ENCODE results near the gene MME.

Gene MME

GRCh38 chr3:155103686-155104085 is 23.6 kb downstream of the MME start:
- DNase-seq (ENCODE audit: low spot score): no peak
- no peak overlapping the region for H2BK12ac ChIP-seq (ENCODE audit: low read length)
- H3K9me3 ChIP-seq (replicated peaks in 1 of 2; ENCODE audit: control insufficient read depth in 2 of 2, insufficient read depth in 1 of 2, low read depth in 1 of 2, low read length in 2 of 2): no peaks in the 10 kb centered on the region
- H2AFZ ChIP-seq (ENCODE audit: low read length): no peak overlapping the region
- no peak overlapping the region for H3K4ac ChIP-seq (ENCODE audit: low read length)
- WGBS, 2 donors (ENCODE audit: extremely low coverage in 2 of 2, insufficient read length in 2 of 2, insufficient replicate concordance in 1 of 2): 100% methylated on average over 1 of the region's 2 CpGs
- no peak overlapping the region for H2AK5ac ChIP-seq (ENCODE audit: low read depth, low read length)
- H3K27me3 ChIP-seq (ENCODE audit: control insufficient read depth in 3 of 3, insufficient read depth in 3 of 3, low read depth in 1 of 3, low read length in 3 of 3): peaks cover 0 to 11% (median 0%) of the 10 kb centered on the region in 3 experiments
- no peaks in the 10 kb centered on the region for H3K36me3 ChIP-seq (replicated peaks in 1 of 2; ENCODE audit: control insufficient read depth in 2 of 2, insufficient read depth in 2 of 2, low read length in 2 of 2)
- H4K8ac ChIP-seq (ENCODE audit: low read depth, low read length): no peak overlapping the region
- H3K23ac ChIP-seq (ENCODE audit: low read depth, low read length, poor library complexity): no peak overlapping the region
- H4K91ac ChIP-seq (ENCODE audit: low read depth, low read length, poor library complexity): no peak overlapping the region
- no peak overlapping the region for H3K14ac ChIP-seq (ENCODE audit: low read length)
- no peak overlapping the region for H2BK5ac ChIP-seq (ENCODE audit: low read length)
- no peak overlapping the region for H3K27ac ChIP-seq (replicated peaks; ENCODE audit: low read length)
- H3K9ac ChIP-seq (ENCODE audit: low read depth, low read length, poor library complexity): no peak overlapping the region
- H2BK120ac ChIP-seq (ENCODE audit: low read depth, low read length): no peak overlapping the region
- H3K18ac ChIP-seq (ENCODE audit: low read length): no peak overlapping the region
- no peaks in the 10 kb centered on the region for H3K79me1 ChIP-seq (ENCODE audit: low read depth, low read length)
- H3K4me3 ChIP-seq (ENCODE audit: low read length in 2 of 2): no peak overlapping the region
- H3K4me2 ChIP-seq (ENCODE audit: insufficient read depth, low read length, poor library complexity, severe bottlenecking): no peak overlapping the region
- H2BK15ac ChIP-seq (ENCODE audit: low read length): no peak overlapping the region
- H3K4me1 ChIP-seq (ENCODE audit: control insufficient read depth in 2 of 2, insufficient read depth in 1 of 2, low read depth in 1 of 2, low read length in 2 of 2): no peaks in the 10 kb centered on the region

GRCh38 chr3:155106119-155106518 is 26.0 kb downstream of the MME start:
- Histone ChIP-seq H3K18ac (ENCODE audit: low read length) (no peak overlapping the region), H3K9me3 (replicated peaks in 1 of 2; ENCODE audit: control insufficient read depth in 2 of 2, insufficient read depth in 1 of 2, low read depth in 1 of 2, low read length in 2 of 2) (no peaks in the 10 kb centered on the region), H3K27me3 (ENCODE audit: control insufficient read depth in 3 of 3, insufficient read depth in 3 of 3, low read depth in 1 of 3, low read length in 3 of 3) (peaks cover 0 to 11% (median 0%) of the 10 kb centered on the region in 3 experiments), H2BK12ac (ENCODE audit: low read length) (no peak overlapping the region), H2AK5ac (ENCODE audit: low read depth, low read length) (no peak overlapping the region), H3K4me2 (ENCODE audit: insufficient read depth, low read length, poor library complexity, severe bottlenecking) (no peak overlapping the region), H3K9ac (ENCODE audit: low read depth, low read length, poor library complexity) (no peak overlapping the region), H3K79me1 (ENCODE audit: low read depth, low read length) (no peaks in the 10 kb centered on the region), H3K14ac (ENCODE audit: low read length) (no peak overlapping the region), H3K27ac (replicated peaks; ENCODE audit: low read length) (no peak overlapping the region), H2BK15ac (ENCODE audit: low read length) (no peak overlapping the region), H4K91ac (ENCODE audit: low read depth, low read length, poor library complexity) (no peak overlapping the region), H3K4me1 (ENCODE audit: control insufficient read depth in 2 of 2, insufficient read depth in 1 of 2, low read depth in 1 of 2, low read length in 2 of 2) (no peaks in the 10 kb centered on the region), H3K4me3 (ENCODE audit: low read length in 2 of 2) (no peak overlapping the region), H3K4ac (ENCODE audit: low read length) (no peak overlapping the region), H3K23ac (ENCODE audit: low read depth, low read length, poor library complexity) (no peak overlapping the region), H4K8ac (ENCODE audit: low read depth, low read length) (no peak overlapping the region), H2AFZ (ENCODE audit: low read length) (no peak overlapping the region), H2BK120ac (ENCODE audit: low read depth, low read length) (no peak overlapping the region), H3K36me3 (replicated peaks in 1 of 2; ENCODE audit: control insufficient read depth in 2 of 2, insufficient read depth in 2 of 2, low read length in 2 of 2) (no peaks in the 10 kb centered on the region), H2BK5ac (ENCODE audit: low read length) (no peak overlapping the region)
- no peak for DNase-seq (ENCODE audit: low spot score)
- WGBS, 2 donors (ENCODE audit: extremely low coverage in 2 of 2, insufficient read length in 2 of 2, insufficient replicate concordance in 1 of 2): no CpG with 5 or more reads among the region's 2 CpGs

DNA sequence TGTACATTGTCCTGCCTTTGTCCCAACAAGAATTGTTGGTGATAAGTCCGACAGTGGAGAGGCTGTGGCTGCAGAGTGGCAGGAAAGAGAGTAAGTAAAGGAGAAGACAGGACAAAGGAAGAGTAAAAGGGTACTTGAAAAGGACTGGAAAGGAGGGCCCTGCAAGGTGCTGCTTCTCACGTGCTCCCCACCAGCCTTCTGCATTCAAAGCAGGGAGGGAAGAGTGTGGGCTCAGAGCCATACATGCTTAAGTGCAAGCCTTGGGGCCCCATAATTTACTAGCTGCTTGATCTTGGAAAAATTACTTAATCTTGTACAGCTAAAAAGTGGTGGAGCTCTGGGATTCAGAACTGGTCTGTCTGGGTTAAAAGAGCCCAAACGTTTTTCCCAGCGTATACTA is 29.9 kb downstream of the MME start:
- H4K91ac ChIP-seq (ENCODE audit: low read depth, low read length, poor library complexity): no peak overlapping the region
- H3K14ac ChIP-seq (ENCODE audit: low read length): no peak overlapping the region
- no CpG with 5 or more reads among the region's 4 CpGs for WGBS, 2 donors (ENCODE audit: extremely low coverage in 2 of 2, insufficient read length in 2 of 2, insufficient replicate concordance in 1 of 2)
- no peak overlapping the region for H2BK5ac ChIP-seq (ENCODE audit: low read length)
- no peak overlapping the region for H4K8ac ChIP-seq (ENCODE audit: low read depth, low read length)
- no peak overlapping the region for H2BK15ac ChIP-seq (ENCODE audit: low read length)
- H3K36me3 ChIP-seq (replicated peaks in 1 of 2; ENCODE audit: control insufficient read depth in 2 of 2, insufficient read depth in 2 of 2, low read length in 2 of 2): no peaks in the 10 kb centered on the region
- no peak overlapping the region for H3K23ac ChIP-seq (ENCODE audit: low read depth, low read length, poor library complexity)
- no peak overlapping the region for H2BK12ac ChIP-seq (ENCODE audit: low read length)
- no peak overlapping the region for H3K18ac ChIP-seq (ENCODE audit: low read length)
- H3K9ac ChIP-seq (ENCODE audit: low read depth, low read length, poor library complexity): no peak overlapping the region
- H2AFZ ChIP-seq (ENCODE audit: low read length): no peak overlapping the region
- no peak overlapping the region for H3K4me3 ChIP-seq (ENCODE audit: low read length in 2 of 2)
- no peaks in the 10 kb centered on the region for H3K27me3 ChIP-seq (ENCODE audit: control insufficient read depth in 3 of 3, insufficient read depth in 3 of 3, low read depth in 1 of 3, low read length in 3 of 3)
- no peak overlapping the region for H3K4ac ChIP-seq (ENCODE audit: low read length)
- no peak overlapping the region for H2AK5ac ChIP-seq (ENCODE audit: low read depth, low read length)
- H3K4me1 ChIP-seq (ENCODE audit: control insufficient read depth in 2 of 2, insufficient read depth in 1 of 2, low read depth in 1 of 2, low read length in 2 of 2): no peaks in the 10 kb centered on the region
- H3K9me3 ChIP-seq (replicated peaks in 1 of 2; ENCODE audit: control insufficient read depth in 2 of 2, insufficient read depth in 1 of 2, low read depth in 1 of 2, low read length in 2 of 2): no peaks in the 10 kb centered on the region
- H2BK120ac ChIP-seq (ENCODE audit: low read depth, low read length): no peak overlapping the region
- H3K79me1 ChIP-seq (ENCODE audit: low read depth, low read length): no peaks in the 10 kb centered on the region
- no peak overlapping the region for H3K27ac ChIP-seq (replicated peaks; ENCODE audit: low read length)
- no peak overlapping the region for H3K4me2 ChIP-seq (ENCODE audit: insufficient read depth, low read length, poor library complexity, severe bottlenecking)
- DNase-seq (ENCODE audit: low spot score): no peak

GRCh38 chr3:155110996-155111901 is 31.1 kb downstream of the MME start:
- H2BK5ac ChIP-seq (ENCODE audit: low read length): no peak overlapping the region
- no peaks in the 10 kb centered on the region for H3K79me1 ChIP-seq (ENCODE audit: low read depth, low read length)
- no peak overlapping the region for H3K14ac ChIP-seq (ENCODE audit: low read length)

More at GRCh38 chr3:155110996-155111901, 31.1 kb downstream of the MME start:
- no peak overlapping the region for H3K4me2 ChIP-seq (ENCODE audit: insufficient read depth, low read length, poor library complexity, severe bottlenecking)
- no peak for DNase-seq (ENCODE audit: low spot score)
- H2AK5ac ChIP-seq (ENCODE audit: low read depth, low read length): no peak overlapping the region
- H3K27me3 ChIP-seq (ENCODE audit: control insufficient read depth in 3 of 3, insufficient read depth in 3 of 3, low read depth in 1 of 3, low read length in 3 of 3): no peaks in the 10 kb centered on the region
- no peaks in the 10 kb centered on the region for H3K4me1 ChIP-seq (ENCODE audit: control insufficient read depth in 2 of 2, insufficient read depth in 1 of 2, low read depth in 1 of 2, low read length in 2 of 2)
- H3K27ac ChIP-seq (replicated peaks; ENCODE audit: low read length): no peak overlapping the region
- no peak overlapping the region for H2BK15ac ChIP-seq (ENCODE audit: low read length)
- no peak overlapping the region for H3K23ac ChIP-seq (ENCODE audit: low read depth, low read length, poor library complexity)
- no peak overlapping the region for H4K8ac ChIP-seq (ENCODE audit: low read depth, low read length)
- H2AFZ ChIP-seq (ENCODE audit: low read length): no peak overlapping the region
- H2BK120ac ChIP-seq (ENCODE audit: low read depth, low read length): no peak overlapping the region
- no peak overlapping the region for H3K18ac ChIP-seq (ENCODE audit: low read length)
- H3K4ac ChIP-seq (ENCODE audit: low read length): no peak overlapping the region
- H3K4me3 ChIP-seq (ENCODE audit: low read length in 2 of 2): no peak overlapping the region
- no peak overlapping the region for H3K9ac ChIP-seq (ENCODE audit: low read depth, low read length, poor library complexity)
- H3K36me3 ChIP-seq (replicated peaks in 1 of 2; ENCODE audit: control insufficient read depth in 2 of 2, insufficient read depth in 2 of 2, low read length in 2 of 2): no peaks in the 10 kb centered on the region
- no peak overlapping the region for H4K91ac ChIP-seq (ENCODE audit: low read depth, low read length, poor library complexity)
- H2BK12ac ChIP-seq (ENCODE audit: low read length): no peak overlapping the region
- no CpG with 5 or more reads among the region's 11 CpGs for WGBS, 2 donors (ENCODE audit: extremely low coverage in 2 of 2, insufficient read length in 2 of 2, insufficient replicate concordance in 1 of 2)
- no peaks in the 10 kb centered on the region for H3K9me3 ChIP-seq (replicated peaks in 1 of 2; ENCODE audit: control insufficient read depth in 2 of 2, insufficient read depth in 1 of 2, low read depth in 1 of 2, low read length in 2 of 2)
